Activated naive CD8-positive, alpha-beta T cell (primary cell): ENCODE data around the gene SPRY1.
A peak's percentile ranks its signal among the peaks of the same experiment; 100 is the strongest.

ENCODE experiments used
- H3K27ac Mint-ChIP-seq: one replicate; pipeline ENCODE4 v1.8.0; 2021; ENCODE audit warnings: mixed read lengths
- H3K27me3 Mint-ChIP-seq: one replicate; pipeline ENCODE4 v1.8.0; 2021; ENCODE audit warnings: mixed read lengths
- H3K36me3 Mint-ChIP-seq: one replicate; pipeline ENCODE4 v1.8.0; 2021; ENCODE audit warnings: mixed read lengths
- H3K4me1 Mint-ChIP-seq: one replicate; pipeline ENCODE4 v1.8.0; 2021; ENCODE audit warnings: low read depth, mixed read lengths
- H3K4me3 Mint-ChIP-seq: one replicate; pipeline ENCODE4 v1.8.0; 2021; ENCODE audit warnings: mild to moderate bottlenecking, mixed read lengths
- H3K9me3 Mint-ChIP-seq: one replicate; pipeline ENCODE4 v1.8.0; 2021; ENCODE audit warnings: low read depth, mixed read lengths

The SPRY1 gene, protein sequence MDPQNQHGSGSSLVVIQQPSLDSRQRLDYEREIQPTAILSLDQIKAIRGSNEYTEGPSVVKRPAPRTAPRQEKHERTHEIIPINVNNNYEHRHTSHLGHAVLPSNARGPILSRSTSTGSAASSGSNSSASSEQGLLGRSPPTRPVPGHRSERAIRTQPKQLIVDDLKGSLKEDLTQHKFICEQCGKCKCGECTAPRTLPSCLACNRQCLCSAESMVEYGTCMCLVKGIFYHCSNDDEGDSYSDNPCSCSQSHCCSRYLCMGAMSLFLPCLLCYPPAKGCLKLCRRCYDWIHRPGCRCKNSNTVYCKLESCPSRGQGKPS

DNA sequence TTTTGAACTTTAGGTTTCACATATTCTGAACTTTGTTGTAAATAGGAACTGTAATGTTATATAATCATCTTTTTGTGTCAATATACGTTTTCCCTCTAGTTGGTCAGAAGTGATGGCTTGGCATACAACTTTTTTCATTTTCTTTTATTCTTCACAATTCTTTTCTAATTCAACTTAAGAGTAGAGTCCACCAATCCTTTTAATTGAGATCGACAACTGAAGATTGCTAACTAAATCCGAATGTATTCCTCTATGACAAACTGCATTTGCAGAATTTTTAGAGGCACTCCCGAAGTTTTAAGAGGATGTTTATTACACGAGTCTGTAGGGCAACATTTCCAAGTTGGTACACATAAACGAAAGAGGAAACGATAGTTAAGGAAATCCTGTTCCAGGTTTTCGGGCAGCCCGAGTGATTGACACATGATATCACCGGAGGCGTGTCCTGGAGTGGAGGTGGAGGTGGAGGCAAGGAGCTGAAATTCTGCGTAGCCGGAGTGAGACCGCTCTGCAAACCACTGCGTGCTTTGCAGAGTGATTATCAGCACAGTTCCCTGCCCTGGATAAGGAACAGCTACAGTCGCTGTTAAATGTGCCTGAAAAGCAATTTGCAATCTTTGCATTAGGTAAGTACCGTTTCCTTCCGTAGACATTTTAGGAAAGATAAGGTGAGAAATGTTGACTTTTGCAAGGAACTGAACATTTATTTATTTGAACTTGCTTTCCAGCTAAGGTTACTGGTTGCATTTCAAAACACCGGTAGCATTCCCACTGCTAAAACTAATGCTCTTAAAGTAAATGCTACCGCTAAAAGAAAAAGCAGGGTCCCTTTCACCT is at the start of gene SPRY1:
SPRY1 (plus strand) TSS at position 489 of the 837 bp plus-strand sequence. CDS start 4,797 bp downstream, outside the sequence.
- Mint-ChIP-seq H3K4me1 (peaks cover 25% of the 10 kb centered on the region), H3K27ac (peak within 1 kb of the TSS; percentile 95), H3K36me3 (peaks cover 13% of the 10 kb centered on the region), H3K27me3 (no peaks in the 10 kb centered on the region), H3K9me3 (no peaks in the 10 kb centered on the region), H3K4me3 (peak within 1 kb of the TSS; percentile 96)

GRCh38 chr4:123346951-123347350 is 49.6 kb upstream of the SPRY1 start:
- H3K9me3 Mint-ChIP-seq, result no peaks in the 10 kb centered on the region
- peaks cover under 1% of the 10 kb centered on the region for H3K27me3 Mint-ChIP-seq
- no peak overlapping the region for H3K27ac Mint-ChIP-seq
- H3K36me3 Mint-ChIP-seq, result no peaks in the 10 kb centered on the region
- H3K4me3 Mint-ChIP-seq, result no peak overlapping the region
- H3K4me1 Mint-ChIP-seq, result no peaks in the 10 kb centered on the region

GRCh38 chr4:123348946-123349345 is 47.6 kb upstream of the SPRY1 start:
- Mint-ChIP-seq H3K36me3 (no peaks in the 10 kb centered on the region), H3K4me3 (no peak overlapping the region), H3K27me3 (no peaks in the 10 kb centered on the region), H3K4me1 (peaks cover 8% of the 10 kb centered on the region), H3K9me3 (no peaks in the 10 kb centered on the region), H3K27ac (no peak overlapping the region)

DNA sequence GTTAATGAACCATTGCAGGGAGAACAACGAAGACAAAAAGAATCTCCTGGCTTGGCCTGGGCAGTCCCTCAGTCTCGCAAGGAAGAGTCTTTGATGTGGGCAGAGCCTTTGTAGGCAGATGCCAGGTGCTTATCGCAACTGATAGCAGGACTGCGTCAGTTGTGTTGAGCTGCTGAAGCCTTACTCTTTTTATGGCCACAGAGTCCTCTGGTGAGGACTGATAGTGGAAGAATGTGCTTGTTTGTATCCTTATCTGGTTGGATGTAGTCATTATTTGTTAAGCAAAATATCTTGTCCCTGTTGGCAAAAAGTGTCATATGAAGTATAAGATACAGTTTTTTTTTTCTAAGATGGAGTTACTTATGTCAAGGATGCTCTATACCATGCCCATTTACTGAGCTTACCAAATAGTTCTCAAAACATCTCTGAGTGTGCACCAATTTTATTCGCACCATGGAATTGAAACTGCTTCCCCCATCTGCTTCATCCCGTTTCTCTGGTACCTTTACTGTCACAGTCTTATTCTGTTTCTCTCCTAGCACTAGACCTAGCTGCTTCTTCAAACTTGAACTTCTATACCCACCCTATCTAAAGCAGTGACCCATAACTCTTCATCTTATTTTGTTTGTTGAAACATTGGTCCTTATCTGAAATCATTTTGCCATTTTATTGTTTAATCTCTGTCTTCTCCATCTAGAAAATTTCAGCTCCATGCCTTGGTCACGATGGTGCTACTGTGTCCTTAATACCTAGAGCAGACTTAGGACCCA is 47.0 kb upstream of the SPRY1 start:
- H3K4me1 Mint-ChIP-seq, result peaks cover 8% of the 10 kb centered on the region
- H3K27ac Mint-ChIP-seq, result no peak overlapping the region
- H3K4me3 Mint-ChIP-seq, result no peak overlapping the region
- H3K36me3 Mint-ChIP-seq, result no peaks in the 10 kb centered on the region
- H3K27me3 Mint-ChIP-seq, result no peaks in the 10 kb centered on the region
- H3K9me3 Mint-ChIP-seq, result no peaks in the 10 kb centered on the region

- Mint-ChIP-seq H3K4me1 (peaks cover 8% of the 10 kb centered on the region), H3K27ac (no peak overlapping the region), H3K4me3 (no peak overlapping the region), H3K9me3 (no peaks in the 10 kb centered on the region), H3K36me3 (no peaks in the 10 kb centered on the region), H3K27me3 (no peaks in the 10 kb centered on the region)
Observed at GRCh38 chr4:123350191-123350544, 46.4 kb upstream of the SPRY1 start.

GRCh38 chr4:123350726-123351125 is 45.9 kb upstream of the SPRY1 start:
- H3K9me3 Mint-ChIP-seq, result no peaks in the 10 kb centered on the region
- no peak overlapping the region for H3K27ac Mint-ChIP-seq
- H3K27me3 Mint-ChIP-seq, result no peaks in the 10 kb centered on the region
- H3K4me3 Mint-ChIP-seq, result no peak overlapping the region
- peaks cover 8% of the 10 kb centered on the region for H3K4me1 Mint-ChIP-seq
- H3K36me3 Mint-ChIP-seq, result no peaks in the 10 kb centered on the region

DNA sequence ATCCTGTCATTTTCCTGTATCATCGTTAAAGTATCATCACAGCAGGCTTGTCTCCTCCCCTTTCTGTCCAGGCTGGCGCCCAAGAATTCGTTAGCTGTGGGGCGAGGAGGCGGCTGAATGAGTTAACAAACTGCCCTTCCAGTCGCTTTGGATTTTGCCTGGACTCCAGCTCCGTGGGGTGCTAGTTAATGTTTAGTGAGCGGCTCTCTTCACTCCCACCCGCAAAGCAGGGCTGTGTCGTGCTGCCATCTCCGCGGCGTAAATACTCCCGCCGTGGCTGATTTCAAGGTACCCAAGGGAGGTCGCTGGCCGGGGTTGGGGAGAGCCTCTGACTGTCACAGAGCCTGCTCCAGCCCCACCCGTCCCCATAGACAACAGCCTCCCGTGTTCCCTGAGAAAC is 44.9 kb upstream of the SPRY1 start:
- Mint-ChIP-seq H3K4me1 (peaks cover 8% of the 10 kb centered on the region), H3K36me3 (no peaks in the 10 kb centered on the region), H3K4me3 (no peak overlapping the region), H3K9me3 (no peaks in the 10 kb centered on the region), H3K27ac (no peak overlapping the region), H3K27me3 (no peaks in the 10 kb centered on the region)

DNA sequence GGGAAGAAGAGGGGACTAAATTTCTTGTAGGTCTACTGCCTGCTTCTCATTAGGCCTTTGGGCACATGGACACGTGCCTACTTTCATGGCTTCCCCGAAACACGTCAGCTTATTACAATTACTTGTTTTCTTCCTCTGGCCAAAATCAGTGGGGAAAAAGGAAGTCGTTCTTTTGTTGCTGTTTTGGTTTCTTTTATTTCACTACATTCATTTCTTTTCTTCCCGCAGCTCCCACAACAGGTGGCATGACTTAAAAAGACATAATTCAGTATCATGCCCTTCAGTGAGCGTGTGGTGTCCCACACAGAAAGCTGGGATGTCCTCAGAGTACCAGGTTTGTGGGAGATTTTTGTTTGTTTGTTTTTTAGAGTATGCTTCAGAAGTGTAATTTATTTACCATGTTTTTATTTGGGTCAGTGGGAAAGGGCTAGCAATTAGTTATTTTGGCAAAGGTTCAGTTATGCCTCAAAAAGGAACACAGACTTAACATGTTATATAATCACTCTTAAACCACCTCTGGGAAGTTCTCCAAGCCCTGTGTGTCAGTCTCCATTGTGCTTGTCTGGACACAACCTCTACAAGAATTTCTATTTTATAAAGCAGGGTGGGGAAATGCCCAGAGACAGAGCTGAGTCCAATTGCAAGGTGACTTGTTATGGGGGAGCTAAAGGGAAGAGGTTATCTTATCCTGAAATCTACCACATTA is 44.2 kb upstream of the SPRY1 start:
- no peaks in the 10 kb centered on the region for H3K9me3 Mint-ChIP-seq
- H3K36me3 Mint-ChIP-seq, result no peaks in the 10 kb centered on the region
- no peak overlapping the region for H3K27ac Mint-ChIP-seq
- H3K4me3 Mint-ChIP-seq, result no peak overlapping the region
- H3K4me1 Mint-ChIP-seq, result peaks cover 8% of the 10 kb centered on the region
- no peaks in the 10 kb centered on the region for H3K27me3 Mint-ChIP-seq

DNA sequence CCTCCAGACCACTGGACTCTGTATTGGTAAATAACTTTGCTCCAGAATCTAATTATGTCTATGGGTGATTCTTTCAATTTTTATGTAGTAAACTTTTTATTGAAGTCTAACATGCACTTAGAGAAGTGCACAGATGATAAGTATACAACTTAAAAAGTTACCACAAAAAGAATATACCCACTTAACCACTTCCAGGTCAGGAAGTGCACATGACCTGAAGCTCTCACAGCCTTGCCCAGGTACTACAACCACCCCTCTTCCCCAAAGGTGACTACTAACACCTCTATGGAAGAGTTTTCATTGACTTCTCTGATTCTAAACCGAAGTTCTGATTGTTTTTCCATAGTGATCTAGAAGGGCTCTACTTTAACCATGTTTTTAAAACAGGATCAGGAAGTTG is 43.6 kb upstream of the SPRY1 start:
- H3K9me3 Mint-ChIP-seq, result no peaks in the 10 kb centered on the region
- no peak overlapping the region for H3K27ac Mint-ChIP-seq
- H3K36me3 Mint-ChIP-seq, result no peaks in the 10 kb centered on the region
- no peaks in the 10 kb centered on the region for H3K27me3 Mint-ChIP-seq
- peaks cover 8% of the 10 kb centered on the region for H3K4me1 Mint-ChIP-seq
- no peak overlapping the region for H3K4me3 Mint-ChIP-seq

GRCh38 chr4:123353656-123354055 is 42.9 kb upstream of the SPRY1 start:
- Mint-ChIP-seq H3K4me1 (peaks cover 8% of the 10 kb centered on the region), H3K4me3 (no peak overlapping the region), H3K36me3 (no peaks in the 10 kb centered on the region), H3K27me3 (no peaks in the 10 kb centered on the region), H3K9me3 (no peaks in the 10 kb centered on the region), H3K27ac (no peak overlapping the region)

GRCh38 chr4:123354701-123355100 is 41.9 kb upstream of the SPRY1 start:
- Mint-ChIP-seq H3K4me3 (no peak overlapping the region), H3K36me3 (no peaks in the 10 kb centered on the region), H3K4me1 (peaks cover 8% of the 10 kb centered on the region), H3K27ac (no peak overlapping the region), H3K9me3 (no peaks in the 10 kb centered on the region), H3K27me3 (no peaks in the 10 kb centered on the region)

GRCh38 chr4:123356921-123357320 is 39.7 kb upstream of the SPRY1 start:
- Mint-ChIP-seq H3K27ac (no peak overlapping the region), H3K4me1 (peaks cover 8% of the 10 kb centered on the region), H3K36me3 (no peaks in the 10 kb centered on the region), H3K9me3 (no peaks in the 10 kb centered on the region), H3K4me3 (no peak overlapping the region), H3K27me3 (no peaks in the 10 kb centered on the region)

- Mint-ChIP-seq H3K36me3 (no peaks in the 10 kb centered on the region), H3K27me3 (no peaks in the 10 kb centered on the region), H3K4me3 (no peak overlapping the region), H3K9me3 (no peaks in the 10 kb centered on the region), H3K4me1 (no peaks in the 10 kb centered on the region), H3K27ac (no peak overlapping the region)
Observed at GRCh38 chr4:123359449-123360315, 36.9 kb upstream of the SPRY1 start.
